ENCODE results near the gene ACTBL2. TPM values are rescaled to one million over a fixed set of nuclear protein-coding genes. Genes with fewer than 3 reads are reported as not detected.

ACTBL2 gene
- total RNA-seq, 1 experiment from 2014 or later: not detected

GRCh38 chr5:57447658-57448057 is 35.0 kb downstream of the ACTBL2 start:
- peaks cover 7% of the 10 kb centered on the region for H3K9me3 Mint-ChIP-seq
- TF ChIP-seq ZNF512 (CRISPR knock-in tag; IDR thresholded peaks at IDR 0.05; ENCODE audit: borderline replicate concordance) (no peak), MAX (CRISPR knock-in tag; IDR thresholded peaks at IDR 0.05) (no peak), NFE2L1 (CRISPR knock-in tag; IDR thresholded peaks at IDR 0.05) (no peak), ZNF317 (CRISPR knock-in tag; IDR thresholded peaks at IDR 0.05; ENCODE audit: borderline replicate concordance, low read depth) (no peak), ZNF138 (CRISPR knock-in tag; conservative IDR thresholded peaks at IDR 0.05) (no peak), SOX15 (CRISPR knock-in tag; IDR thresholded peaks at IDR 0.05) (no peak), RORB (CRISPR knock-in tag; IDR thresholded peaks at IDR 0.05) (no peak), E2F5 (CRISPR knock-in tag; IDR thresholded peaks at IDR 0.05) (no peak), ZBTB43 (CRISPR knock-in tag; IDR thresholded peaks at IDR 0.05) (no peak), GTF2I (CRISPR knock-in tag; conservative IDR thresholded peaks at IDR 0.05) (no peak), ZNF423 (CRISPR knock-in tag; IDR thresholded peaks at IDR 0.05) (no peak), CREB1 (CRISPR knock-in tag; IDR thresholded peaks at IDR 0.05) (no peak), NR3C1 (CRISPR knock-in tag; conservative IDR thresholded peaks at IDR 0.05; ENCODE audit: low read depth) (no peak), SMAD4 (CRISPR knock-in tag; IDR thresholded peaks at IDR 0.05) (no peak), ZNF281 (CRISPR knock-in tag; IDR thresholded peaks at IDR 0.05) (no peak), CTCF (IDR thresholded peaks at IDR 0.05) (no peak), ZSCAN18 (CRISPR knock-in tag; IDR thresholded peaks at IDR 0.05) (no peak)
- no peaks in the 10 kb centered on the region for H3K36me3 Mint-ChIP-seq
- no peak overlapping the region for H3K4me3 Mint-ChIP-seq
- H3K27ac Mint-ChIP-seq: no peak overlapping the region
- POLR2A ChIA-PET: no interaction called here
- CTCF ChIA-PET: interaction anchor here (1.1 kb wide), 1 partner anchor 10 kb away, joined by 4 read pairs; no protein-coding TSS in a partner anchor
- H3K27me3 Mint-ChIP-seq (ENCODE audit: low read depth): no peaks in the 10 kb centered on the region; the same call in none of the 2 replicates
- DNase-seq (ENCODE audit: low spot score) (no peak), ATAC-seq (no peak)
- peaks cover 13% of the 10 kb centered on the region for H3K4me1 Mint-ChIP-seq

All from WTC11 (cell line).